Activated CD8-positive, alpha-beta memory T cell treated with anti-CD3 and anti-CD28 coated beads, Interleukin-2, amount 50 U/mL, for 1 hour (primary cell): ENCODE results near the gene HIVEP1.

Experiments
- DNase-seq: peaks from one replicate; pipeline ENCODE4 v3.0.0-alpha.2; 2020; ENCODE audit errors: extremely low read depth

The HIVEP1 gene

DNA sequence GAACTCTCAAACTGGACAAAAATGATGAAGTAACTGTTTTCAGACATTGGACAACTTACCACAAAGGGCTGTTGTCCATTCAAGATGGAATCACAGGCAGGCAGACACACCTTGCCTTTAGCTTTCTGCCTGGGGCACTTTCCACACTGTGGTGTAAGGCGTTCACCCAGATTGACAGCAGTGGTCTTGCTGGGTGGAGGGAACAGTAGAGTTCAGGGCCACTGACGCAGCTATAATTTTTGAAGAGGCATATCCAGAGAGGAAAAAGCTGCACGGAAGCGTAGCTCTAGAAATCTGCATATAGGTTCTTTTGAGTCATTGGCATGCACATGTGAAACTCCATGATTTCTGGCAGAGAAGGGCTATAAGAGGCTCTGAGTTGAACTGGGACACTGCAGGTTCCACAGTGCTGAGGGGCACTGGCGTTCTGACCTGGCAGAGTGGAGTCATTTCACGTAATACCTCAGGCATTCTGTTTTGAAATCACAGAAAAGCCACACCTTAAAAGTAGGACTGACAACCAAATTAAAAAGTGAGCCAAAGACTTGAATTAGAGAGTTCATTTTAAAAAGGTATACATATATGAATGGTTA lies 173.1 kb downstream of the HIVEP1 start:
- no peak for DNase-seq

DNA sequence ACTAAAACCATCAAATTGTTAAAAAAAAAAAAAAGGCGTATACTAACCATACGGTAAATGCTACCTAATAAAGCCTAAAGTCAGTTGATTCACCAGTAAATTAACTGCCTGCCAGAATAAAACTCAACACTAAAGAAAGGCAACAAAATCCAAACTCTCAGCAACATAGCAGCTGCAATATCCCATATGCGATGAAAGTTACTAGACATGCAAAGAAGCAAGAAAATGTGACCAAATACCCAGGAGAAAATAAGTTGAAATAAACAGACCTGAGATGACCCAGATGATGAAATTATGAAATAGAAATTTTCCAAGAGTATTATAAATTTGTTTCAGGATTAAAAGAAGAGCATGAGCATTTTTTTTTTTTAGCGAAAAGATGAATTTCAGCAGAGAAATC lies 174.4 kb downstream of the HIVEP1 start:
- no peak for DNase-seq

DNA sequence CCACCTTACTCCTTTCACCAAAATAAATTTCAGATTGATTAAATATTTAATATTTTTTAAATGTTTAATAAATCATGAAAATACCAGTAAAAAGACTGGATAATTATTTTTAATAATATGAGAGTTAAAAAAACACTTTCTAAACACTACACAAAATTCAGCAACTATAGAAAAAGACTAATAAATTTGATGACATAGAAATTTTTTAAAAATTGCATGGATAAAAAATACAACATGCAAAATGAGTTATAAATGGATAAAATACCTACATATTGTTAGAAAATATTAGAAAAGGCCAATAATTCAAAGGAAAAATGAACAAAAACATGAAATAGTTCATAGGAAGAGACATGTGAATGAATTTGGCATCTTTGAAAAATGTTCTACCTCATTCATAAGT lies 177.0 kb downstream of the HIVEP1 start:
- no peak for DNase-seq

DNA sequence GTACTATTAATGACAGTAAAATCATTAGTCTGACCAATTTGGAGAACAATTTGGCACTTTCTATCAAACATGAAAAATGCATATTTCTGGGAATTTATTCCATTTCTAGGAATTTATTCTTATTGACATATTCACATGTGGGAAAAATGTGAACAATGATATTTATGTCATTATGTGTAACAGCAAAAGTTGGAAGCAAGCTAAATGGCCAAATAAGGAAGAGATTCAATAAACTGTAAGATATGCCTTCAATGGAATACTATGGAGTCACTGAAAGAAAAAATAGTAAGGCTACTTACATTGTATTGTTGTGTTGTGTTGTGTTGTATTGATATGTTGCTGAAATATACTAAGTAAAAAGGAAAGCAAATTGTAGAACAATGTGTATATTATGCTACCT lies 177.5 kb downstream of the HIVEP1 start:
- no peak for DNase-seq

DNA sequence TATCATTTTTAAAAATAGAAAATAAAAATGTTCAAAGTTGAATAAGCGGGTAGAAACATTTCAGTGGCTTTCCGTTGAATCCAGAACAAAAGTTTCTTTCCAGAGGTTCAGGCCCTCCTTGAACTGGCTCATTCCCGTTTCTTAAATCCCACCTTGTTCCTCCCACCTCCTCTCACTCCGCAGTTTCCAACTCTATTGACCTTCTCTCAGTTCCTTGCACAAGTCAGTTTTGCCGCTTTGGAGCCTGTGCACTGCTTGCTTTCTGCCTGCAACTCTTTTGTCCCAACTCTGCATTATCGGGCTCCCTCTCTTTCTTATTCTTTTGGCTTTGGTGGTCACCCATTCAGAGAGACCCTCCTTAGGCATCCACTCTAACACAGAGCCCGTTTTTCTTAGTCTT lies 178.1 kb downstream of the HIVEP1 start:
- no peak for DNase-seq

DNA sequence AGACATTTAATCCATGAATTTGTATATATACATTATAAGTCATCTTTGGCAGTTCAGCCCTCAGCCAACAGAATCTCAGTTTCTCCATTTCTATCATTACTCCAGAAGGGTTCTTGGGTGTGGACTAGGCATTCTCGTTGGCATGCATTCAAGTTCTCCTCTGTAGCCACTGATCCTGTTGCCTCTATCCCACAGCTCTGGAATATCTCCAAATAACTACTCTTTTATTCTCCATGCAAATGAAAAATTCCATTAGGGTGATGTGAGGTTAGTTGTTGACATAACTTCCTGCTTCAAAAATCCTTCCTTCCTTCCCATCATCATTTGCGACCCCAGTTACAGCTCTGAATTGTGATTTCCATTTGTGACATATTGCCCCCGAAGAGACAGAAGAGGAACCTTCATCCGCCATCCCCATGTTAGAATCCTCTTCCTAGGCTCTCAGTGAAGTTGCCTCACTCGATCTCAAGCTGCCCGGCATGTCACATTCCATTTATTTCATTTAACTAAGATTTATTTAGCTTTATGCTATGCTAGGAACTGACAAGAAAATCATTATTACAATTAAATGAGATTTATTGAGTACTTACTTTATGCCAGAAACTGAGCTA lies 184.3 kb downstream of the HIVEP1 start:
- DNase-seq: no peak

DNA sequence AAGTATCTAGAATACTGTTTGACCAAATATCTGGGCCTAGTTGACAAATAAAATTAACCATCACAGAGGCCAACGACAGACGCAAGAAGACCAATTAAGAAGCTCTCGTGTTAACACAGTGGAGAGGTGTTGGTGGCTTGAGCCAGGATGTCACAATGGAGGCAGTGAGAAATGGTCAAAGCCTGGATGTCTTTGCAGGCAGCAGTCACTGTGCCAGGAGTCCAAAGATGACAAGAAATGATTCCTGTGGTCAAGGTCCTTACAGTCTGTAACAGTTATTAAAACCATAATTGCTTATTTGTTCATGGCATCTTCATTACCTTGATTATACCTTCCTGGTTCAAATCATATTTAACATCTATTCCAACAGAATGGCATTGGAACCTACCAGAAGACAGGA lies 186.7 kb downstream of the HIVEP1 start:
- DNase-seq: no peak

DNA sequence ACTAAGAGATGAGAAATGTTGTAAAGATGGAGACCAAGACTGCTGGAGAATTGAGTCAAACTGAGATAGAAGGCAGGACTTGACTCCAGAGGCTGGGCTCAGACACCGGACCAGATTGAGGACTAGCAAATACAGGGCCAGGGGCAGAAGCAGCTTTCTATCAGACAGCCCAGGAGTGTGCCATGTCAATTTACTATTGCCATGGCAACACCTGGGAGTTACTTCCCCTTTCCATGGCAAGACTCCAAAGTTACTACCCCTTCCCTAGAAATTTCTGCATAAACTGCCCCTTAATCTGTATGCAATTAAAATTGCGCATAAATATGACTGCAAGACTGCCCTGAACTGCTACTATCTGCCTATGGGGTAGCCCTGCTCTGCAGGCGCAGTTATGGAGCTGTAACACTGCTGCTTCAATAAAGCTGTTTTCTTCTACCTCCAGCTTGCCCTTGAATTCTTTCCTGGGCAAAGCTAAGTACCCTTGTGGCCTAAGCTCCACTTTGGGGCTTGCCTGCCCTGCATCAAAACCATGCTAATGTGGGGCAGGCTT lies 188.0 kb downstream of the HIVEP1 start:
- no peak for DNase-seq

DNA sequence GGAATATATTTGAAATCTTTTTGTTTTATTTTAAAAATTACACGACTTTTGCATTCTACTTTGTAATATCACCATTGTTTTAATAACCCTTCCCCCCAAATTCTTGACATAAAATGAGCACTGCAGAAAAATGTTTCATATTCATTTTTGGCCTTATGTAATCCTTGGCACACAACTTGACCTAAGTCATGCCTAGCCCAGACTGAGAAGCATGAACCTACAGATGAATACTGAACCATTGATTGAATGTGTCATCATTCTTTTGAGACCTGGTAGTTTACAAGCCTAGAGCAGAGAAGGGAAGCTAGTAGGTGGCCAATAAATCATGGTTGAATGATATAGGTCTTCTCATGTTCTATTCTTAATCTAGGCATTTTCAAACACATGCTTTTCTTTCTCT lies 188.6 kb downstream of the HIVEP1 start:
- no peak for DNase-seq

DNA sequence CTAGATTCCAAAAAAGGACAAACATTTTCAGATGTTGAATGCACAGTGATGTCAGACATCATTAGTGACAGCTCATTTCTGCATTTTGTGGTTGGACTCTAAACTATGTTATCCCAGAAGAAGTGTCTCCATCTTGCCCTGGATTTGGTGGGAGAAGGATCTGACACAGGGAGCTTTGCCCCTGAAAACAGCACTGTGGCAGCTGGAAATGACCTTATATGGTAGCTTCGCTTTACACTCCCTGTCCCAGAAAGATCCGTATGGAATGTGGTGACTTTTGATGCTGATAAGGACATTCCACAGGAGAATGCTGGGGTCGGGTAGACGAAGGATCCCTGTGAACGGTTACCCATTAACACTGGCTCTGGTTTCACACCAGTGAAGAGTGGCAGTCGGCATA lies 190.9 kb downstream of the HIVEP1 start:
- DNase-seq: no peak

DNA sequence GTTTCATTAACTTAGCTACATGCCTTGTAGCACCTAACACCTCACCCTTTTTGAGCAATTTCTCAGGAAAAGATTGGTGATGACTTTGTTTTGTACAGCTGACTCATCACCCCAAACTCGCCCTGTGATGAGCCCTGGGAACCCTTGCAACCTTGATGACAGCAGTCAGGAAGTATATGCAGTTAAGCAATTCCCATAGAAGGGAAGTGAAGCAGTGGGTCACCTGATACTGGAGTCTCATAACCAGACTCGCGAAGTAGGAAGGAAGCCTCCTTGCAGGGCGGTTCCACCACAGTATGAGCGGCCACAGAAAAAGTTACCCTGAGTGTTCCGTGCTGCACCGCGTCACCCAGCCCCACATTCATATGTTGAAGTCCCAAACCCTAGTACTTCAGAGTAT lies 196.1 kb downstream of the HIVEP1 start:
- DNase-seq: no peak

DNA sequence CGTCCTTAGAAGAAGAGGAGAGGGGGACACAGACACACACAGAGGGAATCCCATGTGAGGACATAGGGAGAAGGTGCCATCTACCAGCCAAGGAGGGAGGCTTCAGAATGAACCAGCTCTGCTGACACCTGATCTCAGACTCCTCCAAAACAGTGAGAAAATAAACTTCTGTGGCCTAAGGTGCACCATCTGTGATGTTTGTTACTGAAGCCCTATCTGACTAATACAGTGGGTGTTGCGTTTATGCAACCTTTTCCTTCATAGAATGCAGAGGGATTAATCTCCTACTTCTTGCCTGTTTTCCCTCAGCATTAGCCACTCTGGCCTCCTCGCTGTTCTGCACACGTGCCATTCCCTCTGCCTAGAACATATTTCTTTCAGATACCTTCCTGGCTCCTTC lies 196.6 kb downstream of the HIVEP1 start:
- no peak for DNase-seq
